Sigmoid colon (tissue), 7 donors: ENCODE measurements around the gene MVB12A. TPM values are rescaled to one million over a fixed set of nuclear protein-coding genes. Genes with fewer than 3 reads are reported as not detected.

Experiments used
- DNase-seq: peaks from one replicate; pipeline ENCODE4 v3.0.0-alpha.2; 2019
- H3K27ac ChIP-seq, 4 donors: fragments of 200-600 bp; sonication (generic); one replicate each; pipeline ENCODE4 v1.5.1; 2016 to 2019; ENCODE audit warnings: mild to moderate bottlenecking in 1 of 4
- H3K27me3 ChIP-seq, 3 donors: fragments of 200-600 bp; sonication (generic); one replicate each; pipeline ENCODE4 v1.5.1; 2019; ENCODE audit warnings: mild to moderate bottlenecking in 1 of 3
- H3K36me3 ChIP-seq, 4 donors: fragments of 200-600 bp; sonication (generic); one replicate each; pipeline ENCODE4 v1.5.1; 2016 to 2019
- H3K4me1 ChIP-seq, 4 donors: fragments of 200-600 bp; sonication (generic); one replicate each; pipeline ENCODE4 v1.5.1; 2017 to 2019
- H3K4me3 ChIP-seq, 4 donors: fragments of 200-600 bp; sonication (generic); one replicate each; pipeline ENCODE4 v1.5.1; 2017 to 2019; ENCODE audit warnings: mild to moderate bottlenecking in 2 of 4, moderate library complexity in 1 of 4
- H3K9me3 ChIP-seq, 4 donors: fragments of 200-600 bp in 3 of 4; sonication (generic) in 3 of 4; one replicate each; pipeline versions ENCODE4 v1.5.1 to v1.6.1; 2013 to 2019
- EP300 ChIP-seq, 4 donors: sonication (generic); formaldehyde crosslinking; IDR thresholded peaks; one replicate each; pipeline ENCODE4 v1.6.1; 2017; ENCODE audit warnings: antibody characterized with exemption in 4 of 4
- POLR2A ChIP-seq, 2 donors: fragments of 450-650 bp; IDR thresholded peaks; one replicate each; pipeline ENCODE4 v1.6.1; 2016; ENCODE audit warnings: antibody characterized with exemption in 2 of 2, mild to moderate bottlenecking in 2 of 2, moderate library complexity in 2 of 2
- POLR2AphosphoS5 ChIP-seq, 4 donors: sonication (generic); formaldehyde crosslinking; IDR thresholded peaks; one replicate each; pipeline ENCODE4 v1.6.1; 2017; ENCODE audit warnings: antibody characterized with exemption in 4 of 4
- WGBS, 2 donors: extraction: QIAGEN DNeasy Blood & Tissue Kit; methylation state at CpG; one replicate each; pipeline ENCODE4 v1.1.7; 2013; 5-methylcytosine and 5-hydroxymethylcytosine counted together
- intact Hi-C: fragments of 100-400 bp; cut with DNase I; formaldehyde crosslinking; loops from one replicate; pipeline ENCODE4 v1.15.1; 2023
- polyA plus RNA-seq, 3 donors: library from polyadenylated mRNA; stranded (reverse); fragments of 200-250 nt; gene quantifications; one replicate each; pipeline ENCODE4 v1.2.3, GENCODE V29; 2013
- total RNA-seq, 4 donors: library from RNA; depleted of rRNA; stranded (reverse); fragments of >200 nt; gene quantifications; one replicate each; pipeline ENCODE4 v1.1.0, GENCODE V29; 2016
- TF ChIP-seq, protein P1 (sequence below), 4 experiments: fragments of 450-650 bp in 3 of 4; fragments of 200-600 bp in 1 of 4; IDR thresholded peaks; one replicate each; pipeline ENCODE4 v1.5.1; 2016 to 2019; ENCODE audit warnings: antibody characterized with exemption in 4 of 4, mild to moderate bottlenecking in 3 of 4, moderate library complexity in 2 of 4
- donor health status: healthy with polysubstance abuse.
- donor health status: Bipolar disorder and iron deficiency.
- donor health status: healthy.

The MVB12A gene
- total and polyA plus RNA-seq, 7 donors, result 40.4 to 102 (median 55.8) TPM

DNA sequence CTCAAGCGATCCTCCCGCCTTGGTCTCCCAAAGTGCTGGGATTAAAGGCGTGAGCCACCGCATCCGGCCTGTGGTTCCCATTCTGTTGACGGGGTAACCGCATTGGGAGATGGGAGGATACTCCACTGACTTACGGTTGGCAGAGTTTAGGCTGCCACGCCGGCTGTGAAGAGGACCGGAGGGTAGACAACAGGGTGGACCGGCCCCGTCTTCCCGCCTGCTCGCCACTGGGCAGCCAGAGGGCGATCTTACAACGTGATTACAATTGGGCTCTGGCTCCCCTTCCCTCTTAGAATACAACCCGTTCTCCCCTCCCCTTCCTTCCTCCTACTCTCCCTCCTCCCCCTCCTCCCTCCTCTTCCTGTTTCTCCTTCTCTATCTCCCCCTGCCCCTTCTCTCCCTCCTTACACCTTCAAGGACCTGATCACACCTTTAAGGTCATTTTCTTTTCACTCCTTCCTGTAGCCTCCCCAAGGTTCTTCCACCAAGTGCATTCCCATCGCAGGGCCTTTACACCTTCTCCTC lies 24.9 kb upstream of the MVB12A start:
- H3K27ac ChIP-seq, result no peak overlapping the region
- intact Hi-C loops, result loop anchor here (2.0 kb wide), 1 partner anchor 72 kb away; no protein-coding TSS in a partner anchor
- WGBS, 2 donors, result 21% methylated on average over 19 of the region's 19 CpGs

DNA sequence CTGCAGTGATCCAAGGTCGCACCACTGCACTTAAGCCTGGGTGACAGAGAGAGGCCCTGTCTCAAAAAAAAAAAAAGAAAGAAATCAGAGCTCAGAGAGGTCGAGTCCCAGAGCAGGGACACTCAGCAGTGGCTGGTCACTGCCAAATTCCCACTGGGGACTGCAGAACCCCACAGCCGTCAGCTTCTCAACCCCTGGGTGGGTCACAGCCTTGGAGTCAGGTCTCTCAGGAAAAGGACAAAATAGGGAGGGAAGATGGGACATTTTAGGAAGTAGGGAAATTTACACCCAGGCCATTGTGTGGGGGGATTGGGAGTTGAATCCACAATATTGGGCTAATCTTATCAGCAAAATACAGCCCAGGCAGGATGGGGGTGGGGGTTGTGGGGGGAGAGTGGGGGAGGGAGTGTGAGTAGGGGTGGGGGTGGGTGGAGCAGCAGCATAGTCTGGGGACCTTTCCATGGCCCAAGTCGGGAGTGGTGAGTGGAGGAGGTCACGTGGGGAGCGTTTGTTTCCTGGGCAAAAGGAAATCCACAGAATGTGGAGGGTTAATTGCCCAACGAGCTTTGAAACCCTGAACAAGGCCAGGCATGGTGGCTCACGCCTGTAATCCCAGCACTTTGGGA lies 20.8 kb upstream of the MVB12A start:
- 67 to 74% methylated on average over 8 of the region's 8 CpGs for WGBS, 2 donors
- peaks cover 0 to 18% (median 0%) of the 10 kb centered on the region in 4 donors for H3K36me3 ChIP-seq
- no peak for DNase-seq
- no peak overlapping the region for H3K27ac ChIP-seq
- TF ChIP-seq, protein P1, sequence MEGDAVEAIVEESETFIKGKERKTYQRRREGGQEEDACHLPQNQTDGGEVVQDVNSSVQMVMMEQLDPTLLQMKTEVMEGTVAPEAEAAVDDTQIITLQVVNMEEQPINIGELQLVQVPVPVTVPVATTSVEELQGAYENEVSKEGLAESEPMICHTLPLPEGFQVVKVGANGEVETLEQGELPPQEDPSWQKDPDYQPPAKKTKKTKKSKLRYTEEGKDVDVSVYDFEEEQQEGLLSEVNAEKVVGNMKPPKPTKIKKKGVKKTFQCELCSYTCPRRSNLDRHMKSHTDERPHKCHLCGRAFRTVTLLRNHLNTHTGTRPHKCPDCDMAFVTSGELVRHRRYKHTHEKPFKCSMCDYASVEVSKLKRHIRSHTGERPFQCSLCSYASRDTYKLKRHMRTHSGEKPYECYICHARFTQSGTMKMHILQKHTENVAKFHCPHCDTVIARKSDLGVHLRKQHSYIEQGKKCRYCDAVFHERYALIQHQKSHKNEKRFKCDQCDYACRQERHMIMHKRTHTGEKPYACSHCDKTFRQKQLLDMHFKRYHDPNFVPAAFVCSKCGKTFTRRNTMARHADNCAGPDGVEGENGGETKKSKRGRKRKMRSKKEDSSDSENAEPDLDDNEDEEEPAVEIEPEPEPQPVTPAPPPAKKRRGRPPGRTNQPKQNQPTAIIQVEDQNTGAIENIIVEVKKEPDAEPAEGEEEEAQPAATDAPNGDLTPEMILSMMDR (IDR thresholded peaks at IDR 0.05), result no peak
- no peak for TF ChIP-seq EP300 (IDR thresholded peaks at IDR 0.05)
- no peak for TF ChIP-seq POLR2A (IDR thresholded peaks at IDR 0.05)
- TF ChIP-seq POLR2AphosphoS5 (IDR thresholded peaks at IDR 0.05), result no peak
- no peaks in the 10 kb centered on the region for H3K9me3 ChIP-seq
- intact Hi-C loops, result no loop called here
- no peak overlapping the region for H3K4me3 ChIP-seq
- peaks cover 0 to 13% (median 3%) of the 10 kb centered on the region in 3 donors for H3K27me3 ChIP-seq
- H3K4me1 ChIP-seq, result peaks cover 0 to 21% (median 3%) of the 10 kb centered on the region in 4 donors

More for the DNA sequence above, 24.9 kb upstream of the MVB12A start:
- Histone ChIP-seq H3K27me3 (peaks cover 0 to 28% (median 10%) of the 10 kb centered on the region in 3 donors), H3K36me3 (peaks cover 0 to 4% (median 0%) of the 10 kb centered on the region in 4 donors), H3K4me1 (peaks cover 0 to 23% (median 18%) of the 10 kb centered on the region in 4 donors), H3K4me3 (no peak overlapping the region), H3K9me3 (no peaks in the 10 kb centered on the region)
- TF ChIP-seq, protein P1 (IDR thresholded peaks at IDR 0.05), result peak in 3 of 4 experiments; percentile 63 to 67 (median 65)
- TF ChIP-seq POLR2AphosphoS5 (IDR thresholded peaks at IDR 0.05) (peak in 1 of 4 donors; percentile 27), EP300 (IDR thresholded peaks at IDR 0.05) (no peak)
- DNase-seq, result no peak

DNA sequence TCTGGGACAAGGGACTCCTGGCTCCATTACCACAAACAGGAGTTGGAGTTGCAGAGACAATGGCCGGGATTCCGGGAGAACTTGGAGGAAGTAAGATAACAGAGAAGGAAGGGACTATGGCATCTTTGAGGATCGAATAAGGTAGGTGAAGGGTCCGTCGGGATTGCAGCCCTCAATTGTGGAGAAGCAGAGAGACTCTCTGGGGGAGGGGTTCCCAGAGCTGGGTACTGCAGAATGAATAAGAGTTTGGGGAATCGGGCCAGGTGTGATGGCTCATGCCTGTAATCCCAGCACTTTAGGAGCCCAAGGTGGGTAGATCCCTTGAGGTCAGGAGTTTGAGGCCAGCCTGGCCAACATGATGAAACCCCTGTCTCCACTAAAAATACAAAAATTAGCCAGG lies 18.2 kb upstream of the MVB12A start:
- no peaks in the 10 kb centered on the region for H3K27me3 ChIP-seq
- H3K27ac ChIP-seq, result no peak overlapping the region
- intact Hi-C loops, result no loop called here

DNA sequence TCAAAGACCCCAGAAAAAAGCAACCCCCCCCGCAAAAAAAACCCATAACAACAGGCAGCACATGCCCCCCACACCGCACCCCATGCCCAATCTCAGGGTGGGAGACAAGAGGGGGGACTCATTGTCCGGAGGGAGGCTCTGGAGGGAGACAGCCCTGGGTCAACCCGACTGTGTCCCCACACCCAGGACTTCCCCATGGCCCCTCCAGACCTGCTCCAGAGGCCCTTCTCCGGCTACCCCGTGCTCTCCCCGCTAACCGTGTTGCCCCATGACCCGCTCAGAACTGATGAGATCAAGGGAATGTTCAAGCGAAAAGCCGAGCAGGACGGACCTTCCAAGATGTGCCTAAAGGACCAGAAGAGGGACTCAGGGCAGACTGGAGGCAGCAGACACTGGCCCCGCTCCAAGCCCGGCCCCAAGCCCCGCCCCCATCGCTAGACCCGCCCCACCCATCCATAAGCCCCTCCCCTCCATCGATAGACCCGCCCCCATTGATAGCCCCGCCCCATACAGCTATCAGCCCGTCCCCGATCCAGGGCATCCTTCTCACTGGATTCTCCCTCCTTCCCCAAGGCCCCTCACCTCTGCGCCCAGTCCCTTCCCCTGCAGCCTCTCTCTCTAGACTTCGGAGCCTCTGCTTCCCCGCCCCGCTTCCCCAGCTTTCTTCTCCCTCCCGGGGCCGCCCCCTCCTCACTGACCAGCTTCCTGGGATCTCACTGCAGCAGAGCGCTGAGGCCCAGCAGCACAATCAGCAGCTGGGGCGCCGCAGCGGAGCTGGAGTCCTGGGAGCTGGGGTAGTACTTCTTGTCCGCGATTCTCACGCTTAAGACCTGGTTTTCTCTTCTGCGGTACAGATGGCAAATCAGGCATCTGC lies 16.6 kb upstream of the MVB12A start:
- H3K4me3 ChIP-seq, result peak overlapping the region in 3 of 4 donors; percentile 40 to 50 (median 48)
- no peaks in the 10 kb centered on the region for H3K27me3 ChIP-seq
- H3K27ac ChIP-seq, result peak overlapping the region in 3 of 4 donors; percentile 72 to 84 (median 78)
- intact Hi-C loops, result no loop called here
- H3K4me1 ChIP-seq, result peaks cover 0 to 50% (median 29%) of the 10 kb centered on the region in 4 donors
- no peaks in the 10 kb centered on the region for H3K9me3 ChIP-seq
- WGBS, 2 donors, result 55 to 60% methylated on average over 35 of the region's 36 CpGs
- TF ChIP-seq POLR2AphosphoS5 (IDR thresholded peaks at IDR 0.05), result no peak
- no peak for TF ChIP-seq EP300 (IDR thresholded peaks at IDR 0.05)
- no peak for TF ChIP-seq POLR2A (IDR thresholded peaks at IDR 0.05)
- TF ChIP-seq, protein P1 (IDR thresholded peaks at IDR 0.05), result no peak
- H3K36me3 ChIP-seq, result peaks cover 0 to 18% (median 0%) of the 10 kb centered on the region in 4 donors
- DNase-seq, result no peak

More for the DNA sequence above, 18.2 kb upstream of the MVB12A start:
- Histone ChIP-seq H3K4me1 (peaks cover 0 to 38% (median 25%) of the 10 kb centered on the region in 4 donors), H3K9me3 (no peaks in the 10 kb centered on the region), H3K4me3 (no peak overlapping the region), H3K36me3 (peaks cover 0 to 18% (median 0%) of the 10 kb centered on the region in 4 donors)
- DNase-seq, result no peak
- 89 to 93% methylated on average over 6 of the region's 6 CpGs for WGBS, 2 donors
- TF ChIP-seq POLR2A (IDR thresholded peaks at IDR 0.05) (no peak), EP300 (IDR thresholded peaks at IDR 0.05) (no peak), POLR2AphosphoS5 (IDR thresholded peaks at IDR 0.05) (no peak)
- TF ChIP-seq, protein P1 (IDR thresholded peaks at IDR 0.05), result no peak
